ENCODE results near the gene DDX56. TPM values are rescaled to one million over a fixed set of nuclear protein-coding genes. Genes with fewer than 3 reads are reported as not detected.

Gene DDX56
- total RNA-seq, 1 donor: 48.4 TPM

GRCh38 chr7:44549457-44549856, 24.3 kb downstream of the DDX56 start:
- no peak overlapping the region for H3K4me3 ChIP-seq (ENCODE audit: low read depth, low read length)
- TF ChIP-seq, protein P1, sequence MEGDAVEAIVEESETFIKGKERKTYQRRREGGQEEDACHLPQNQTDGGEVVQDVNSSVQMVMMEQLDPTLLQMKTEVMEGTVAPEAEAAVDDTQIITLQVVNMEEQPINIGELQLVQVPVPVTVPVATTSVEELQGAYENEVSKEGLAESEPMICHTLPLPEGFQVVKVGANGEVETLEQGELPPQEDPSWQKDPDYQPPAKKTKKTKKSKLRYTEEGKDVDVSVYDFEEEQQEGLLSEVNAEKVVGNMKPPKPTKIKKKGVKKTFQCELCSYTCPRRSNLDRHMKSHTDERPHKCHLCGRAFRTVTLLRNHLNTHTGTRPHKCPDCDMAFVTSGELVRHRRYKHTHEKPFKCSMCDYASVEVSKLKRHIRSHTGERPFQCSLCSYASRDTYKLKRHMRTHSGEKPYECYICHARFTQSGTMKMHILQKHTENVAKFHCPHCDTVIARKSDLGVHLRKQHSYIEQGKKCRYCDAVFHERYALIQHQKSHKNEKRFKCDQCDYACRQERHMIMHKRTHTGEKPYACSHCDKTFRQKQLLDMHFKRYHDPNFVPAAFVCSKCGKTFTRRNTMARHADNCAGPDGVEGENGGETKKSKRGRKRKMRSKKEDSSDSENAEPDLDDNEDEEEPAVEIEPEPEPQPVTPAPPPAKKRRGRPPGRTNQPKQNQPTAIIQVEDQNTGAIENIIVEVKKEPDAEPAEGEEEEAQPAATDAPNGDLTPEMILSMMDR (IDR thresholded peaks at IDR 0.05; ENCODE audit: insufficient read depth, low read length): no peak
- DNase-seq (ENCODE audit: low read depth): no peak

DNA sequence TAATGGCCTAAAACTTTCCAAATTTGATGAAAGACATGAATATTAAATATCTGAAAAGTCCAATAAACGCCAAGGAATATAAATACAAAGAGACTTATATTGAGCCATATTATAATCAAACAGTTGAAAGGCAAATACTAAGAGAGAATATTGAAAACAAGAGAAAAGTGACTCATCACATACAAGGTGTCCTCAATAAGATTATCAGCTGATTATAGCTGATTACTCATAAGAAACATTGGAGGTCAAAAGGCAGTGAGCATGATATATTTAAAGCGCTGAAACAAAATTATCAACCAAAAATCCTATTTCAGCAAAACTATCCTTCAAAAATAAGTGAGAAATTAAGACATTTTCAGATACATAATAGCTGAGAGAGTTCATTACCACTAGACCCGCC, 24.8 kb downstream of the DDX56 start:
- H3K4me3 ChIP-seq (ENCODE audit: low read depth, low read length): no peak overlapping the region
- TF ChIP-seq, protein P1 (IDR thresholded peaks at IDR 0.05; ENCODE audit: insufficient read depth, low read length): no peak
- no peak for DNase-seq (ENCODE audit: low read depth)

GRCh38 chr7:44547536-44548231, 26.0 kb downstream of the DDX56 start:
- no peak for DNase-seq (ENCODE audit: low read depth)
- H3K4me3 ChIP-seq (ENCODE audit: low read depth, low read length): no peak overlapping the region
- TF ChIP-seq, protein P1 (IDR thresholded peaks at IDR 0.05; ENCODE audit: insufficient read depth, low read length): no peak

GRCh38 chr7:44541876-44542610, 31.7 kb downstream of the DDX56 start:
- DNase-seq (ENCODE audit: low read depth): no peak
- TF ChIP-seq, protein P1 (IDR thresholded peaks at IDR 0.05; ENCODE audit: insufficient read depth, low read length): no peak
- H3K4me3 ChIP-seq (ENCODE audit: low read depth, low read length): no peak overlapping the region

- no peak for DNase-seq (ENCODE audit: low read depth)
- H3K4me3 ChIP-seq (ENCODE audit: low read depth, low read length): no peak within 1 kb of the TSS
- TF ChIP-seq, protein P1 (IDR thresholded peaks at IDR 0.05; ENCODE audit: insufficient read depth, low read length): no peak
Observed at GRCh38 chr7:44541028-44541869, 32.5 kb downstream of the DDX56 start, which contains the start of gene NPC1L1. Gene NPC1L1, minus strand, starts transcription at chr7:44541330. Its CDS starts 71 bp downstream, at chr7:44541259.

DNA sequence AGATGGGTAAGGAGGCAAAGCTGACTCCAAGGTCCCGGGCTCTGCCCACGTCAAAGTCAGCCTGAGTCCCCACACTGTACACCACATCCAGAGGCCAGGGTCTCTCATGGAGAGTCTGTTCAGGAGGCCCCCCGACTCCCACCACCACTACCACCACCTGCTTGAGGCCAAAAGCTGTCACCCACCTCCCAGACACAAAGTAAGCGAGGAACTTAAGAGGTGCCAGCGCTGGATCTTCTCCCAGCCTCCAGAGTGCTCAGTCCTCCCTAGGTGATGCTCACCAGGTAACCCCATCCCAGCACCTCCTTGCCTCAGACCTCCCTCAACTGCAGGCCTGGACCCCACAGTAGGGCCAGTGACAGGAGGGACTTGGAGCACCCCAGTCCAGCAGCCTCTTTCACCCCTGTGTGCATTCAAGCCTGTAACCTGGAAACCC, 33.1 kb downstream of the DDX56 start:
- no peak overlapping the region for H3K4me3 ChIP-seq (ENCODE audit: low read depth, low read length)
- DNase-seq (ENCODE audit: low read depth): no peak
- TF ChIP-seq, protein P1 (IDR thresholded peaks at IDR 0.05; ENCODE audit: insufficient read depth, low read length): no peak
